ENCODE results near the gene TTC5.
A peak's percentile ranks its signal among the peaks of the same experiment; 100 is the strongest.
"Not testable (repeated sequence)": the region's sequence is repeated elsewhere in the genome, so short reads cannot be mapped to it uniquely, and the experiment has no call there.

The TTC5 gene

DNA sequence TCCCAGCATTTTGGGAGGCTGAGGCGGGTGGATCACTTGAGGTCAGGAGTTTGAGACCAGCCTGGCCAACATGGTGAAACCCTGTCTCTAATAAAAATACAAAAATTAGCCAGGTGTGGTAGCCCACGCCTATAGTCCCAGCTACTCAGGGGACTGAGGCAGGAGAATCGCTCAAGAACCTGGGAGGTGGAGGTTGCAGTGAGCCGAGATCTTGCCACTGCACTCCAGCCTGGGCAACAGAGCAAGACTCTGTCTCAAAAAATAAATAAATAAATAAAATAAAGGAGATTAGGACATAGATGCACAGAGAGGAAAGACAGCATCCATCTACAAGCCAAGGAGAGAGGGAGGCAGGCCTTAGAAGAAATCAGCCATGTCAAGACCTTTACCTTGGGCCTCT is 35.3 kb upstream of the TTC5 start:
- H3K27me3 ChIP-seq (ENCODE audit: control insufficient read depth in 5 of 5, insufficient read depth in 4 of 5, low read length in 5 of 5); H3K9ac ChIP-seq (ENCODE audit: low read length in 5 of 5); H3K4me3 ChIP-seq (ENCODE audit: low read depth in 1 of 5, low read length in 5 of 5); H3K27ac ChIP-seq (ENCODE audit: low read depth, low read length); H3K9me3 ChIP-seq (ENCODE audit: control insufficient read depth in 5 of 5, low read length in 5 of 5): not testable (repeated sequence)
- Histone ChIP-seq H3K4me1 (ENCODE audit: control insufficient read depth in 5 of 5, insufficient read depth in 5 of 5, low read length in 5 of 5) (peaks cover 8 to 12% (median 9%) of the 10 kb centered on the region in 5 donors), H3K36me3 (ENCODE audit: control insufficient read depth in 5 of 5, insufficient read depth in 5 of 5, low read length in 5 of 5) (peaks cover 6 to 13% (median 10%) of the 10 kb centered on the region in 5 donors)

- H3K4me3 ChIP-seq (ENCODE audit: low read depth in 1 of 5, low read length in 5 of 5): no peak overlapping the region
- no peak overlapping the region for H3K9ac ChIP-seq (ENCODE audit: low read length in 5 of 5)
- no peaks in the 10 kb centered on the region for H3K27me3 ChIP-seq (ENCODE audit: control insufficient read depth in 5 of 5, insufficient read depth in 4 of 5, low read length in 5 of 5)
- peaks cover 0 to under 1% (median 0%) of the 10 kb centered on the region in 5 donors for H3K36me3 ChIP-seq (ENCODE audit: control insufficient read depth in 5 of 5, insufficient read depth in 5 of 5, low read length in 5 of 5)
- H3K4me1 ChIP-seq (ENCODE audit: control insufficient read depth in 5 of 5, insufficient read depth in 5 of 5, low read length in 5 of 5): peaks cover 0 to 15% (median 12%) of the 10 kb centered on the region in 5 donors
- H3K27ac ChIP-seq (ENCODE audit: low read depth, low read length): peak overlapping the region; percentile 80
- H3K9me3 ChIP-seq (ENCODE audit: control insufficient read depth in 5 of 5, low read length in 5 of 5): no peaks in the 10 kb centered on the region
These were observed 28.3 kb upstream of the TTC5 start for GRCh38 chr14:20334017-20334416.

DNA sequence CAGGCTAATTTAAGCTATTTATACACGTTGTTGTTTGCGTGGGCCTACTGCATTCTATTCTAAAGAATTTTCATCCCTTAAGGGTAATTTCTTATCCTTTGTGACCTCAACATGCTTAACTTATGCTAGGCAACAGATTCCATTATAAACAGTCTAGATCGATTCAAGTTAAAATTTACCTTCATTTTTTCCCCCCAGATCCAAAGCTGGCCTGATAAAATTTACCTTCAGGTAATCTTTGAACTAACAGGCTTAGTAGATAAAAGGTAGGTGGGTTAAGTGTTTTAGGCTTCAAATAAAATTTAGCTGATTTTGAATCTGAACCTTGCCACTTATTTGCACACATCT is 27.7 kb upstream of the TTC5 start:
- Histone ChIP-seq H3K9ac (ENCODE audit: low read length in 5 of 5) (peak overlapping the region in 4 of 5 donors; percentile 57 to 84 (median 76)), H3K9me3 (ENCODE audit: control insufficient read depth in 5 of 5, low read length in 5 of 5) (no peaks in the 10 kb centered on the region), H3K4me3 (ENCODE audit: low read depth in 1 of 5, low read length in 5 of 5) (peak overlapping the region; percentile 79 to 92 (median 88)), H3K27me3 (ENCODE audit: control insufficient read depth in 5 of 5, insufficient read depth in 4 of 5, low read length in 5 of 5) (no peaks in the 10 kb centered on the region), H3K4me1 (ENCODE audit: control insufficient read depth in 5 of 5, insufficient read depth in 5 of 5, low read length in 5 of 5) (peaks cover 0 to 15% (median 12%) of the 10 kb centered on the region in 5 donors), H3K27ac (ENCODE audit: low read depth, low read length) (peak overlapping the region; percentile 80), H3K36me3 (ENCODE audit: control insufficient read depth in 5 of 5, insufficient read depth in 5 of 5, low read length in 5 of 5) (peaks cover 0 to 5% (median 0%) of the 10 kb centered on the region in 5 donors)

- Histone ChIP-seq H3K27ac (ENCODE audit: low read depth, low read length) (peak within 1 kb of the TSS; percentile 80), H3K9ac (ENCODE audit: low read length in 5 of 5) (peak within 1 kb of the TSS; percentile 57 to 87 (median 81)), H3K36me3 (ENCODE audit: control insufficient read depth in 5 of 5, insufficient read depth in 5 of 5, low read length in 5 of 5) (peaks cover 0 to 5% (median 0%) of the 10 kb centered on the region in 5 donors), H3K4me3 (ENCODE audit: low read depth in 1 of 5, low read length in 5 of 5) (peak within 1 kb of the TSS; percentile 79 to 92 (median 88)), H3K4me1 (ENCODE audit: control insufficient read depth in 5 of 5, insufficient read depth in 5 of 5, low read length in 5 of 5) (peaks cover 0 to 15% (median 12%) of the 10 kb centered on the region in 5 donors), H3K9me3 (ENCODE audit: control insufficient read depth in 5 of 5, low read length in 5 of 5) (no peaks in the 10 kb centered on the region), H3K27me3 (ENCODE audit: control insufficient read depth in 5 of 5, insufficient read depth in 4 of 5, low read length in 5 of 5) (no peaks in the 10 kb centered on the region)
These were observed 27.2 kb upstream of the TTC5 start, which contains the start of gene CCNB1IP1 for GRCh38 chr14:20332788-20333493. Gene CCNB1IP1 (minus strand): TSS chr14:20333279. CDS start chr14:20316523, 16,756 bp downstream.

- Histone ChIP-seq H3K9me3 (ENCODE audit: control insufficient read depth in 5 of 5, low read length in 5 of 5) (no peaks in the 10 kb centered on the region), H3K27me3 (ENCODE audit: control insufficient read depth in 5 of 5, insufficient read depth in 4 of 5, low read length in 5 of 5) (no peaks in the 10 kb centered on the region), H3K27ac (ENCODE audit: low read depth, low read length) (peak overlapping the region; percentile 80), H3K9ac (ENCODE audit: low read length in 5 of 5) (peak overlapping the region in 4 of 5 donors; percentile 72 to 87 (median 82)), H3K36me3 (ENCODE audit: control insufficient read depth in 5 of 5, insufficient read depth in 5 of 5, low read length in 5 of 5) (peaks cover 0 to 5% (median 0%) of the 10 kb centered on the region in 5 donors), H3K4me1 (ENCODE audit: control insufficient read depth in 5 of 5, insufficient read depth in 5 of 5, low read length in 5 of 5) (peaks cover 0 to 16% (median 12%) of the 10 kb centered on the region in 5 donors), H3K4me3 (ENCODE audit: low read depth in 1 of 5, low read length in 5 of 5) (peak overlapping the region; percentile 79 to 92 (median 88))
These were observed 26.7 kb upstream of the TTC5 start for GRCh38 chr14:20332431-20332787.

GRCh38 chr14:20331053-20331613 is 25.4 kb upstream of the TTC5 start:
- H3K4me1 ChIP-seq (ENCODE audit: control insufficient read depth in 5 of 5, insufficient read depth in 5 of 5, low read length in 5 of 5): peaks cover 0 to 17% (median 12%) of the 10 kb centered on the region in 5 donors
- H3K27me3 ChIP-seq (ENCODE audit: control insufficient read depth in 5 of 5, insufficient read depth in 4 of 5, low read length in 5 of 5): no peaks in the 10 kb centered on the region
- no peak overlapping the region for H3K27ac ChIP-seq (ENCODE audit: low read depth, low read length)
- peaks cover 0 to 10% (median 5%) of the 10 kb centered on the region in 5 donors for H3K36me3 ChIP-seq (ENCODE audit: control insufficient read depth in 5 of 5, insufficient read depth in 5 of 5, low read length in 5 of 5)
- H3K9me3 ChIP-seq (ENCODE audit: control insufficient read depth in 5 of 5, low read length in 5 of 5): no peaks in the 10 kb centered on the region
- H3K9ac ChIP-seq (ENCODE audit: low read length in 5 of 5): peak overlapping the region in 1 of 5 donors; percentile 31
- H3K4me3 ChIP-seq (ENCODE audit: low read depth in 1 of 5, low read length in 5 of 5): no peak overlapping the region

DNA sequence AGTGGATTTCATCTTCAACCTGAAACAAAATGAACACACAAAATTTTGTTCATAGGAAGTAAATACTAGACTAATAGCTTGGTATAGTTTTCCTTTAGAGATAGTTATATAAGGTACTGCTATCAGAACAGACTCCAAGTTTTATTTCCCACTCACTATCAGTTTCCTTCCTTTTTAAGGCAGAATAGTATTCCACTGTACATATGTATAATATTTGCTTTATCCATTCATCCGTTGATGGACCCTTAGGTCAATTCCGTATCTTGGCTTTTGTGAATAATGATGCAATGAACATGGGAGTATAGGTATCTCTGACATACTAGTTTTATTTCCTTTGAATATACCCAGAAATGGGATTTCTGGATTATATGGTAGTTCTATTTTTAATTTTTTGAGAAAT is 23.6 kb upstream of the TTC5 start:
- peaks cover 0 to 17% (median 12%) of the 10 kb centered on the region in 5 donors for H3K4me1 ChIP-seq (ENCODE audit: control insufficient read depth in 5 of 5, insufficient read depth in 5 of 5, low read length in 5 of 5)
- H3K9me3 ChIP-seq (ENCODE audit: control insufficient read depth in 5 of 5, low read length in 5 of 5): no peaks in the 10 kb centered on the region
- peaks cover 3 to 23% (median 17%) of the 10 kb centered on the region in 5 donors for H3K36me3 ChIP-seq (ENCODE audit: control insufficient read depth in 5 of 5, insufficient read depth in 5 of 5, low read length in 5 of 5)
- no peak overlapping the region for H3K27ac ChIP-seq (ENCODE audit: low read depth, low read length)
- no peaks in the 10 kb centered on the region for H3K27me3 ChIP-seq (ENCODE audit: control insufficient read depth in 5 of 5, insufficient read depth in 4 of 5, low read length in 5 of 5)
- no peak overlapping the region for H3K4me3 ChIP-seq (ENCODE audit: low read depth in 1 of 5, low read length in 5 of 5)
- H3K9ac ChIP-seq (ENCODE audit: low read length in 5 of 5): no peak overlapping the region

- H3K27me3 ChIP-seq (ENCODE audit: control insufficient read depth in 5 of 5, insufficient read depth in 4 of 5, low read length in 5 of 5): no peaks in the 10 kb centered on the region
- no peak overlapping the region for H3K9ac ChIP-seq (ENCODE audit: low read length in 5 of 5)
- peaks cover 0 to 17% (median 12%) of the 10 kb centered on the region in 5 donors for H3K4me1 ChIP-seq (ENCODE audit: control insufficient read depth in 5 of 5, insufficient read depth in 5 of 5, low read length in 5 of 5)
- H3K27ac ChIP-seq (ENCODE audit: low read depth, low read length): no peak overlapping the region
- peaks cover 3 to 25% (median 18%) of the 10 kb centered on the region in 5 donors for H3K36me3 ChIP-seq (ENCODE audit: control insufficient read depth in 5 of 5, insufficient read depth in 5 of 5, low read length in 5 of 5)
- H3K9me3 ChIP-seq (ENCODE audit: control insufficient read depth in 5 of 5, low read length in 5 of 5): no peaks in the 10 kb centered on the region
- H3K4me3 ChIP-seq (ENCODE audit: low read depth in 1 of 5, low read length in 5 of 5): no peak overlapping the region
These were observed 23.0 kb upstream of the TTC5 start for GRCh38 chr14:20328705-20329104.

- Histone ChIP-seq H3K27me3 (ENCODE audit: control insufficient read depth in 5 of 5, insufficient read depth in 4 of 5, low read length in 5 of 5) (no peaks in the 10 kb centered on the region), H3K27ac (ENCODE audit: low read depth, low read length) (no peak overlapping the region), H3K9me3 (ENCODE audit: control insufficient read depth in 5 of 5, low read length in 5 of 5) (no peaks in the 10 kb centered on the region), H3K4me1 (ENCODE audit: control insufficient read depth in 5 of 5, insufficient read depth in 5 of 5, low read length in 5 of 5) (peaks cover 0 to 4% (median 2%) of the 10 kb centered on the region in 5 donors), H3K36me3 (ENCODE audit: control insufficient read depth in 5 of 5, insufficient read depth in 5 of 5, low read length in 5 of 5) (peaks cover 3 to 30% (median 18%) of the 10 kb centered on the region in 5 donors), H3K4me3 (ENCODE audit: low read depth in 1 of 5, low read length in 5 of 5) (no peak overlapping the region), H3K9ac (ENCODE audit: low read length in 5 of 5) (no peak overlapping the region)
These were observed 21.5 kb upstream of the TTC5 start for GRCh38 chr14:20327005-20327869.
